ENCODE results near the gene TMCO4.

- TF ChIP-seq CTCF (conservative IDR thresholded peaks at IDR 0.05; ENCODE audit: low read depth, low read length), result no peak
- TF ChIP-seq EZH2 (IDR thresholded peaks at IDR 0.05; ENCODE audit: low read length, unreplicated experiment), result no peak
These were observed 43.2 kb downstream of the TMCO4 start for GRCh38 chr1:19756480-19756879.
